Stimulated activated CD4-positive, alpha-beta T cell treated with anti-CD3 and anti-CD28 coated beads, Interleukin-15, amount 100 ng/mL, for 24 hours (primary cell): Measurements from ENCODE around the gene LSMEM2.
"Not testable (repeated sequence)": the region's sequence is repeated elsewhere in the genome, so short reads cannot be mapped to it uniquely, and the experiment has no call there.

Experiments used
- DNase-seq: peaks from one replicate; pipeline ENCODE4 v3.0.0-alpha.2; 2020

LSMEM2 gene

GRCh38 chr3:50284121-50284520 lies 5.2 kb downstream of the LSMEM2 start:
- not testable (repeated sequence) for DNase-seq

- no peak for DNase-seq
Measured at GRCh38 chr3:50286322-50287227, 7.7 kb downstream of the LSMEM2 start.

DNA sequence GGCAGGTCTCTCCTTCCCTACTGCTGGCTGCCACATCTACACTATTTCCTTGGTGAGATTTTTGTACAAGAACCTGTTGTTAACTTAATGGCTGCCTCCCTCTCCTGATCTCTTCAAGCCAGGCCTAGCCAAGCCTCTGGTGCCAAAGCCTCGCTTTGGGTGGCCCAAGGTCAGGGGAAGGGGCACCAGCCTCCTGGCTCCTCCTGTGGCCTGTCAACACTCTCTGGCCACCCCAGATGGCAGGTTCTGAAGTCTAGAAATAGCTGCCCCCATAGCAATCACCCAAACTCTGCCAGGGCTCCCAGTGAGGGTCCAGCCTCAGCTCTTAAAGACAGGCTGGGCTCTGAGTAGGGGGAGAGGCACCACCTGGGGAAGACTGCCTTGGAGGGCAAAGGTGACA lies 8.4 kb downstream of the LSMEM2 start:
- DNase-seq, result no peak

DNA sequence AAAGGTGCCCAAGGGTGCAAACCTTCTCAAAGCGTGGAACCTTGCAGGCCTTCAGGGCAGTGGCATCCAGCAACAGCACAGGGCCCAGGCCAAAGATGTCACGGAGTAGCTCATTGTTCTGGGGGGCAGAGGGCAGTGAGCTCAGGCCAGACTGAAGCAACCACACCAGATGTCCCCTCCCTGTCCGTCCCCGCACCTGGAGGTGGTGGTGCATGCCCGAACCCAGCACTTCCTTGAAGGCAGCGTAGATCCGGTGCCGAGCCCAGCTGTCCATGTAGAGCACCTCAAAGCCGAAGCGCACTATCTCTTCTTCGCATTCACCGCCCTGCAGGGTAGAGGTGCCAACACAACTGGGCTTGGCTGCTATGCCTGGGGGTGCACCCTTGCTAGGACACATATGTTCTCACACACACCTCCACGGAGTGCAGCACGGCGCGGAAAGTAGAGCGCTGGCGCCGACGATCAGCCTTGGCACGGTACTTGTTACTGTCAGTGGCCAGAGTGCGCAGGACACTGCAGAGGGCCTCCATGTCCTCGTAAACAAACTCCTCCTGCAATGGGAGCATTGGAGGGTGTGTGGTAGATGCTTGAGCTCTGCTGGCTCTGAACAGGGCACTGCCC lies 9.6 kb downstream of the LSMEM2 start:
- DNase-seq, result no peak

DNA sequence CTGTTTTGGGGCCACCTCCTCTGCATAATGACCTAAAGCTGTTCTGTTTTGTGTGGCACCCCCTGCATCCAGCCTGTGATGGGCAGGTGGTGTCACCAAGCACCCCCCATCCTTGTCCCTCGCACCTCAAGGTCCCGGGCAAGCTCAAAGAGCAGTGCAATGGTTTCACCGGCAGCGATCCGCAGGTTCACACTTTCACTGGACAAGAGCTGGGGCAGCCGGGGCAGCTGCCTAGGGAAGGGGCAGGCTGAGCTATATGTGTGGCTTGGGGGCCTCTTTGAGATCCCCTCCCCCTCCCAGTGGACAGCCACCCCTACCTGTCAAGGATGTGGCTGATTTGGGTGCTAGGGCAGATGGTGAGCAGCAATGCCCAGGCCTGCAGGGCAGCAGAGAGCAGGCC lies 10.2 kb downstream of the LSMEM2 start:
- no peak for DNase-seq

GRCh38 chr3:50290161-50290641 lies 11.3 kb downstream of the LSMEM2 start:
- DNase-seq, result no peak

DNA sequence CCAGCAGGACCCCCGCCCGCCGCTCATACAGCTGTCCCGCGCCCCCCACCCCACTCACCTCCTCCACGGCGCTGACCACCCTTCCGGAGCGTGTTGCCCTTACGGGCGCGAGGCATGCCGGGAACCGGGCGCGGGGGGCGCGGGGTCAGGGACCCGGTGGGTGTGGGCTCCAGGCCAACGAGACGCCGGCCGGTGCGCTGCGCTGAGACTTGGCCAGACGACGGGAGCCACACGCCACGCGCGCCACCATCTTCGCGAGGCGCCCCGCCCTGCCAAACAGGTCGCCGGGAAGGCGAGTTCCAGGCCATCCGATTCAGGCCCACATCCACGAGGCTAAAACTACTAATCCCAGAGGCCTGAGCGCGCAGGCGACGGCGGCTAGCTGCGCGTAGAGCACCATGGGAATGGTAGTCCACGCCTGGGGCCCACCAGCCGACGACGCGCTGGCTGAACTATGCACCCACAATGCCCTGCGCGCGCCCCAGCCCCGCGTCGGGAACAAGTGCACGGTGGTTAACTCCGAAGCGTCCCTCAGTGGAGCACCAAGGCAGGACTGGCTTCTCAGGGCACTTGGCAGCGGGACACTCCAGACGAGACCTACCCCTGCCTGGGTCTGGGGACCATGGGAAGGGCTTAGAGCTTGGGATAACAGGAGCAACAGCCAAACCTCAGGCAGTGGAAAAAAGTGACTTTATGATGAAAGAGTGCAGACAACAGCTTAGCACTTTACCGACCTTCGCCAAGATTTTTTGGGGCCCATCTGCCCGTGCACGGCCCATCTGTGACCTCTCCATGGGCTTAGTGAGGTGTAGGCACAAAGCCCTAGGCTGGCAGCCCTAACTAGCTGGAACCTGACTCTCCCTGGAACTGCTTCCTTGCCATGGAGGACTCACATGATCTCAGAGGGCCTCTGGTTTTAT lies 13.5 kb downstream of the LSMEM2 start, which contains the start of gene IFRD2:
Gene IFRD2, minus strand, starts transcription at position 271 of the 920 bp plus-strand sequence. Its CDS starts 155 bp downstream, at position 116.
- peak; percentile 97 for DNase-seq

- DNase-seq, result no peak
Measured at GRCh38 chr3:50293079-50293801, 14.4 kb downstream of the LSMEM2 start.

DNA sequence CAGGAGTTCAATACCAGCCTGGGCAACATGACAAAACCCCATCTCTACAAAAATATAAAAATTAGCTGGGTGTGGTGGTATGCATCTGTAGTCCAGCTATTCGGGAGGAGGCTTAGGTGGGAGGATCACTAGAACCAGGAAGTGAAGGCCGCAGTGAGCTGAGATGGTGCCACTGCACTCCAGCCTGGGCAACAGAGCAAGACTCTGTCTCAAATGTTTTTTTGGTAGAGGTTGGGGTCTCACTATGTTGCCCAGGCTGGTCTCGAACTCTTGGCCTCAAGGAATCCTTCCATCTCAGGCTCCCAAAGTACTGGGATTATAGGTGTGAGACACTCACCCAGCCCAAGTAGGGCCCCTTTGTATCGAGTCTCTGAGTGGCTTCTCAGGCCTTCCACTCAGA lies 15.2 kb downstream of the LSMEM2 start:
- DNase-seq, result no peak

DNA sequence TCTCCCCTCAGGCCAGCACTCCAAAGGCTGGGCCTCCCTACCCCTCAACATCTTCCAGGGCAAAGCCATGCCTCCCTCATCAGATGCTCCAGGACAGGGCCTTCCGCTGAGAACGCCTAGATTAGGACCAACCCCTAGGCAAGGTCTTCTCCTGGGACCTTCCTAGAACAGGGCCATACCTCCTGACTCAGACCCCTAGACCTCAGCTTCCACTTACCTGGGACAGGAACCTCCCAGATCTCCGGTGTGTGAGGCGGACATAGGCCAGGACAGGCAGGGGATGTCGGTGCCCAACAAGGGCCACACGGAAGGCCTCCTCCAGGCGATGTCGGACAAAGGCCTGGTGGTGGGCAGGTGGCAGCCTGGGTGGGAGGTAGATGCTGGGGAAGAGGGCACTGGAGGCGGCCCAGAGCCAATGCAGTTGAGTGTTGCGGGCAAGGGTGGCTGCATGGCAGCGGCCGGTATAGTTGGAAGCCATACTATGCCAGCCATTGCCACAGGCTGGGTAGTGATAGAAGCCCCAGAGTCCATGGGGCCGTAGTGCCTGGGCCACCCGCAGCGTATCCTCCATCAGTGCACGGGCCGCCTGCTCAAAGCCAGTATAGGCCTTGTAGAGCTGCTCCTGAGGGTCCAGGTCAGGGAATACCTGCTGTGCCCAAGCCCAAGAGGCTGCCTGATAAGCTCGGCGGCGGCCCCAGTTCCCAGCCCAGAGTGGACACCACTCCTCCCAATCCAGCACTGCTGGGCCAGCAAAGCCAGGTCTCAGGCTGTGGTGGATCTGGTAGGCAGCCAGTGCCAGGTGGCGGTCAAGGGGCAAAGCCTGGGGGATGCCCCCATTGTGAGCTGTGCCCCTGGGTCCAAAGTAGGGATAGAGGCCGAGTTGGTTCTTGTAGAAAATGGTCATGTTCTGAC lies 15.9 kb downstream of the LSMEM2 start:
- DNase-seq, result no peak

GRCh38 chr3:50295553-50296431 lies 16.9 kb downstream of the LSMEM2 start:
- DNase-seq, result no peak

GRCh38 chr3:50296721-50297383 lies 18.0 kb downstream of the LSMEM2 start:
- no peak for DNase-seq

- DNase-seq, result no peak
Measured at GRCh38 chr3:50297384-50297775, 18.5 kb downstream of the LSMEM2 start.

DNA sequence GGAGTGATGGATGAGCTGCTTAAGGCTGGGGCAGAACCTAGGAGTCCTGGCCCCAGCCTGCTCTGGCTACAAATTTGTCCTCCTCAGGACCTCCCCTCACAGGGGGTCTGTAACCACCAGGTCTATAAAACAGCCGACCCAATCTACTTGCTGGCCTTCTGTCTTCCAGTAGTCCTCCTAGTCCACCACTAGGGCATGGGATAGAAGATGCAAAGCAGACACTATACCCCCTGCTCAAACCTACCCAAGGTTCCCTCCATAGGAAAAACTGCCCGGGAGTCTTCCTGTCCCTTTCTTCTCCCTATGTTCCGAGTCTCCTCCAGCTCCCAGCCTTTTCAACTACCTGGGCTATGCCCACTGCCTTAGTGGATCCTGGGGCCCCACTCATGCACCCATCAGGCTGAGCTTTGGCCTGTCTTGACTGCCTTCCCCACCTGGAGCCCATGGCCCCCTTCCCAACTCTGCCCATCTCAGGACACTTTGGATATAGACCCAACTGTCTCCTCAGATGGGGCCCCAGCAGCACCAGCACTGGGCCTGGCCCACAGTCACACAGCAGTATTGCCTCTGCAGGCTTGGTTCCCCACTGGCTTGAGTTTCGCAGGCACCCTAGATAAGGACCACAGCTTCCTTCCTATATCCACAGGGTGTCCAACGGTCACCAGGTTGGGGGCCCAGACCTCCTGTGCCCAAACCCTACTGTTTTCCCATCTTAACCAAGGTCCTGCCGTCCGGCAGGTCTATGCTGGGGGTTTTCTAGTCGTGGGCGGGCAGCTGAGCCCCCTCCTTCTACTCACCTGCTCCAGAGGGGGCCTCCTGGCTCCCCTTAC lies 19.2 kb downstream of the LSMEM2 start:
- DNase-seq, result no peak

- peak; percentile 100 for DNase-seq
Measured at GRCh38 chr3:50298836-50299637, 20.1 kb downstream of the LSMEM2 start, which contains the start of the genes HYAL3 and NAA80. HYAL3 (minus strand) TSS chr3:50299405; CDS start chr3:50295602, 3,803 bp downstream. NAA80 (minus strand) TSS chr3:50299405; CDS start chr3:50297463, 1,942 bp downstream.

GRCh38 chr3:50299638-50299928 lies 20.7 kb downstream of the LSMEM2 start:
- DNase-seq, result no peak

DNA sequence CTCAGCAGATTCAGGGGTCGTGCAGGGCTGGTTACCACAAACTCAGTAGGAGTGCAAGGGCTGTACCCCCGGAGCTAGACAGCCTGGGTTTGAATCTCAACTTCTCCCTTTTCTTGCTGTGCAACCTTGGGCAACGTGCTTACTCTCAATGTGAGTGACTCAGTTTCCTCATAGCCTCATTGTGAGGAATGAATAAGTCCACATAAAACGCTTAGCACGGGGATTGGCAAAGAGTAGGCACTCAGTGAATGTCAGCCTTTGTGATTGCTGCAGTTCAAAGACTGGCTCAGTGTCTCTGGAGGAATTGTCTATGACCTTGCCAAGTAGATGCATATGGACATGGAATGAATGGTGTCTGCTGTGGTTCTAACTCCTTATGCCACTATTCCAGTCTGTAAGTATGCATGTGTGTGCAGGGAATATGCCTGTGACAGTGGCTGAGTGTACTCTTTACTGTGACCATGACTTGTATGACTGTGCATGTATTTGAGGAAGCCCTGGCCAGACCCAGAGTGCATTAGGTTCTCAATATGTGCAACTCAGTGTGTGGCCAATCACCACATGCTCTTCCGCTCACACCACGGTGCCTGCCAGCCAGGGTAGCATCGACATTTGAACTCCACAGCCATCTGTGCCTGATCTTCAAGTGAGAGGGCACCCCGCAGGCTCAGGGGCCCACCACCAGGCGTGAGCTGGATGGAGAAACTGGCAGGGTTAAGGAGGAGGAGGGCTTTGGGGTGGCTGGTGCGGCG lies 21.2 kb downstream of the LSMEM2 start:
- DNase-seq, result no peak
